NOMO-1 treated with dmso at 0.1 percent for 144 hours (cell line): ENCODE measurements around the gene NCAPD2.

ENCODE experiments used
- DNase-seq: peaks from one replicate; lab custom pipeline; 2025; ENCODE audit not compliant: unreplicated experiment; lab: John Stamatoyannopoulos, UW

Gene NCAPD2

DNA sequence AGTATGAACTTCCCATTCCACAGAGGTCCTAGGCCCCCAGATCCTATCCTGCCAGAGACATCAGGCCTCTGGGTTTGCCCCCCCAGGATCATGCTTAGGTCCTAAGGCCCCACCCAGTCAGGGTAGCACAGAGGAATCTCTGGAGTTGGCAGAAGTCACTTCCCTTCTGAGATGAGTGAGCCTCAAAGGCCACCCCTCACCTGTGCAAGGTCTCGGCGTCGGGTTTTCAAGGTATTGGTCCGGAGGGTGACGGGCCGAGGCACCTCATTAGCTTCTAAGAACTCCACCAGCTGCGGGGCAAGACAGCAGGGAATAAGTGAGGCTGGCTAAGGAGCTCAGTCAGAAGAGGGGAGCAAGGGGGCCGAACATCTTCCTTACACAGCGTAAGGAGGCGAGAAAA lies 69.0 kb downstream of the NCAPD2 start:
- no peak for DNase-seq

DNA sequence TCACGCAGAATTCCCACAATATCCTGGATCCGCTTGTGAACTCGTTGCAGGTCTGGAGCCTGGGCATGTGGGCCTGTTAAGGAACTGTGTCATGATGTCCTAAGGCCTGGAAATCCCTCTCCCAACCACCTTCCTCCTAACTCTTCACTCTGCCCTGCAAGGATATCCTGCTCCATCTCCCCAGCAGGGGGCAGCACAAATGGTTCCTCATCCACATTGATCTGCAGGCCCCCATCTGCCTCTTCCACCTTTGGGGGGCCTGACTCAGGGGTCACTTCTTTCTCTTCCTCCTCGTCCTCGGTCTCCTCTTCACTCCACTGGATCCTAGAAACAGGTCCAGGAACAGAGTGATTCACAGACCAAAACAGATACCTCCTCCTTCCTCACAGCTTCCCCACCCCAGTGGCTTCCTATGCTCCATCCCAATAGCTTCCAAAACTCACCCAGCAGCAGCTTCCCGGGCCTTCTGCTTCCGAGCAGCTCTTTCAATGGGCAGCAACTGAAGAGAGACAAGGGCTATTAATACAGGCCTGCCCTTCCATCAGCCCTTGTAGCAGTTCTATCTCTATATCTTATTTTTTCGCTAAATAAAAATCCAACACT lies 69.6 kb downstream of the NCAPD2 start:
- no peak for DNase-seq

DNA sequence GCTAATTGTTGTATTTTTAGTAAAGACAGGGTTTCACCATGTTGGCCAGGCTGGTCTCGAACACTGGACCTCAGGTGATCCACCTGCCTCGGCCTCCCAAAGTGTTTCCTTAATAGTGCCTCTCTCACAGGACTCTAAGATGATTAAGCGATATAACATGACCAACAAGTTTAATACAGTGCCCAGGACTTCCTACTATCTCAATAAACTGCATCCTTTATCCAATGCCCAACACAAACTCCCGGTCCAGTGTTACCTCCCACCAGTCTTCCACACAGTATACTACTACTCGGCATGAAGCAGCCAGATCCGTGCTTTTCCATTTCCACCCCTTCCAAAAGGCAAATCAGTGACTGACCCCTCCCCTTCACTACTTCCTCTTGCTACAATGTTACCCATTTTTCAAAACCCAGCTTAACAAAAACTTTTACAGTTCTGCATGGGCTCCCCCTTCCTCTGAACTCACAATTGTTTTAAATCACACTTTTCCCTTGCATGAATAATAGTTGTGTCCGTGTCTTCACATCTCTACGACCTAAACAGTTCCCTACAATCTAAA lies 73.3 kb downstream of the NCAPD2 start:
- DNase-seq = peak; percentile 30

DNA sequence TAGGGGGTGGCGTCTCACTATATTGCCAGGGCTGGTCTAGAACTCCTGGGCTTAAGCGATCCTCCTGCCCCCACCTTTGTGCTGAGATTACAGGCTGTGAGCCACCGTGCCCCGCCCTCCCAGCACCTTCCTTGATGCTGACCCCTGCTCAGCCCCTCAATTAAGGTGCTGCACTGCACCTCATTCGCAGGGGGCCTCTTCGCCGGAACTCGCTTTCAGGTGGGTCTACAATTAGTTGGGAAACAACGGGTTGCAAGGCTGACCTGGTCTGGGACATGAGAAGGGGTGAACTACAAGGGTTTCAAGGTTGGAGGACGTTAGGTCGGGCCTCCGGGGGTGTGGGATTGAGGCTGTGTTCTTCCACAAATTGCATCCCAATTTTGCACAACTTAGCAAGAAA lies 75.4 kb downstream of the NCAPD2 start:
- no peak for DNase-seq

DNA sequence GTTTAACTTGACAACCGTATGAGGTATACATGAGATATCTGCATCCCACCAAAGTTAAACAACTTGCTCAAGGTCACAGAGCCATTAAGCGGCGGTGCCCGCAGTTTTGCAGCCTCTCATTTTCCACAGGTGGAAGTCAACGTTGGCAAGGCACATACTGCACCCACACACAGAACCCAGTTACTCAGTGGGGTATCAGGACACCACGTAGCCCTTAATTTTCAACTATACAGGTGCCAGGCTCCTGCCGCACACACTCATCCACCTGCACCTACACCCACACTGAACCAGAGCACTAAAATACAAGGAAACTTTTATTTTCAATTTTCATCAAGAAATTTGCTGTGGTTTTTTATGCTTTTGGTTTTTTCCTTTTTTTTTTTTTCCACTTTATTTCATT lies 75.9 kb downstream of the NCAPD2 start:
- no peak for DNase-seq

DNA sequence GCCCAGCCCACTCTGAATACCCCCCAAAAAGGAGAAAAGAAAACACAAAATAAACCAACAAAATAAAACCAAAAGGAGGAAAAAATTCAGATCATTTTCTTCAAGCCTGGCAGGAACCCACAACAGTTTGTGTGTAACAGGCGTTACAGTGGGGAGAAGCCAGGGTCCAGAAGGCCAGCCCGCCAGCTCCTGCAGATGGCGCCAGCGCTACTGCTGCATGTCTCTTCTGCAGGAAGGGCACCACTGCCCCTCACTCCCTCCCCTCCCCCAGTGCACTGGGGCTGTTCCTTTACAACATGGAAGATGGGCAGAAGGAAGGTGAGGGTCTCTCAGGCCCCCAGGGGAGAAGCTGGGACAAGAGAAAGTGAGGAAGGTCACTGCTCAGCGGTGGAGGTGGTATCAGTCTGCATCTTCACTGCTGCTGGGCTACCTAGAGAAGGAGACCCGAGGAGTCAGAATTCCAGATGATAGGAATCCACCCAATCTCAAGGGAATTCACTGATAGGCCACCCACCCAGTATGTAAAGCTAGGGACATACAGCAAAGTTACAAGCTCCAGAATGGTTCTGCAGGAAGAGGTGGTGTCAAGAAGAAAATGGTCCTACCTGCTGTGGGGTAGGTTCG lies 76.5 kb downstream of the NCAPD2 start:
- DNase-seq = peak; percentile 4

DNA sequence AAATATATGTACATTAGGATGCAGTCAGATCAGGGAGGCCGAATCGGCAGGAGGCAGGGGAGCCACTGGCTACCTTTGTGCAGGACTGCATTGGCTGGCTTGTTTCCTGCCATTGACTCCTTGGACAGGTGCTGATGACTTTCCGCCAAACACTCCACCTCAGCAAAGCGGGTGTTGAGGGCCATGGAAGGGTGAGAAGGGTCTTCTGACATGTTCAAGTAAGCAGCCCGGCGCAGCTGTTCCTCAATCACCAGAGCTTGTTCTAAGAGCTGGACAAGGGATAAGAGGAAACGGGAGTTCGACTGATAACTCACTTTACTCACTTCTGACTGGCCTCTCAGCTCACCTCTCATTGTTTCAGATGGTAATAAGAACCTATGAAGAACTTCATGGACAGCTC lies 79.1 kb downstream of the NCAPD2 start:
- no peak for DNase-seq

DNA sequence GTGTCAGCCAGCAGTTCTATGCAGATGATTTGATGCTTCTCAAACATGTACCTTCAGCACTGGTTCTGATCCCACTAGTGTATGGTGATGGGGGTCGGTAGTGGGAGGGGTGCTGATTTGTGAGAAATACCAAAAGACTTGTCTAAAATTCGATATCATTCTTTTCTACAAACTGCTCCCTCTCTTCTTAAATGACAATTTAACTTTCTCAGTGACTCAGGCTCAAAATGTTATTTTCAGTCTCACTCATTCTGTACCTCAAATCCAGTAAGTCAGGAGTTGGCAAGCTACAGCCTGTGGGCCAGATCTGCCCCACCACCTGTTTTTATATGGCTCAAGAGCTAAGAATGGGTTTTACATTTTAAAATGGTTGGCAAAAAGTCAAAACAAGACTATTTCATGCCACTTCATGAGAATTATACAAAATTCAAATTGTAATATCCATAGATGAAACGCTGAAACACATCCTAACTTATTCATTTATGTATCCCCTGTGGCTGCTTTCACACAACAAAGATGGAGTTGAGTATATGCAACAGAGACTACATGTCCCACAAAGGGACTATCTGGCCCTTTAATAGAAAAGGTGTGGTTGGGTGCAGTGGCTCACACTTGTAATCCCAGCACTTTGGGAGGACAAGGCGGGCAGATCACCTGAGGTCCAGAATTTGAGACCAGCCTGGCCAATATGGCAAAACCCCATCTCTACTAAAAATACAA lies 80.8 kb downstream of the NCAPD2 start:
- DNase-seq = no peak

DNA sequence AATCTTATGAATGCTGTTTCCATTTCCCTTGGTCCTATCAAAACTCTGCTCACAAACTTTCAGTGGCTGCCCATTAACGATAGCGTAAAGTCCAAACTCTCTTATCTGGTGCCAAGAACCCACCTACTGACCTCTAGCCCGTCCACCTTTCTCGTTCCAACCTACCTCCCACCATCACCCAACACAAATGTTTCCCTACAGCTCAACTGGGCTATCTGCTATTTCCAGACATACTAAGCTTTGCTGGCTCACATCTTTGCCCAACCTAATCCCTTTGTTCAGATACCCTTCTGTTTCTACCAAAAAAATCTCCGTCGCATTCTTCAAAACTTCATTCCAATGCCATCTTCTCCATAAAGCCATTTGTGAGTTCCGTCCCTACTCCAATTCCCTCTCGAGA lies 81.7 kb downstream of the NCAPD2 start:
- no peak for DNase-seq
